GM19463 (cell line): ENCODE data around the gene RFX3.

Experiments used
- ATAC-seq: cut with Tn5 transposase; IDR thresholded peaks from one replicate; pipeline ENCODE4 v1.9.1; 2021; ENCODE audit warnings: mild to moderate bottlenecking, moderate library complexity; ENCODE audit not compliant: unreplicated experiment

RFX3 gene

DNA sequence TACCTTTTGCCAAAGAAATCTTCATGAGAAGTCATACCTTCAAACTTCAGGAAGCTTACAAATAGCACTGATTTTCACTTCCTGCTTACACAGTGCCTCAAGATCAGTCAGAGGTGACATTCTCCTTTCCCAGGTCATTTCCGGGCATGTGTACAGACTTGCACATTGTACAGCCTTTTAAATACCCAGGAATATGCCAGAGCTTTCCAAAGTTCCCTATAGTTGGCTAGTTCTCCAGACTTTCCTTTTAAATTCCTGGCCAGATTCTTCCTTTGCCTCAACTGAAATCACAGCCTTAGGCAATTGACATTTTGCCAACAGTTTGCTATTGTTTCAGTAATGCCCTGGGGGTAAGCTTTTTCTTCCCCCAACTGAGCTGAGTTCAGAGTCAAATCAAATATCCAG is 47.2 kb downstream of the RFX3 start:
- ATAC-seq: peak; percentile 22

DNA sequence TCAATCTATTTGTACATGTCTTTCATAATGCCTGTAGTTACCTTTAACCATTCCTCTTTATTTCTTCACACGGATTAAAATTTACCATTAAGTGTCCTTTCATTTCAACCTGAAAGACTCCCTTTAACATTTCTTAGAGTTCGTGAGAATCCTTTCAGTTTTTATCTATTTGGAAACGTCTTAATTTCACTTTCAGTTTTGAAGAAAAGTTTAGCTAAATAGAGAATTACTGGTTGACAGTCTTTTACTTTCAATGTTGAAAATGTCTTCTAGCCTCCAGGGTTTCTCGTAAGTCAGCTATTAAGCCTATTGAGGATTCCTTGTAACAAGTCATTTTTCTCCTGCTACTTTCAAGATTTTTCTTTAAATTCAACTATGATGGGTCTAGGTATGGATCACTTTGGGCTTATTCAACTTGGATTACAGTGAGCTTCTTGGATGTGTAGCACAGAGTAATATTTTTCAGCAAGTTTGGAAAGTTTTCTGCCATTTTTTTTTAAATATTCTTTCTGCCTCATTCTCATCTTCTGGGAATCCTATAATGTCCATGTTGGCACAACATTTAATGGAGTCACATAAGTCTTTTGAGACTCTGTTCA is 48.5 kb downstream of the RFX3 start:
- no peak for ATAC-seq

DNA sequence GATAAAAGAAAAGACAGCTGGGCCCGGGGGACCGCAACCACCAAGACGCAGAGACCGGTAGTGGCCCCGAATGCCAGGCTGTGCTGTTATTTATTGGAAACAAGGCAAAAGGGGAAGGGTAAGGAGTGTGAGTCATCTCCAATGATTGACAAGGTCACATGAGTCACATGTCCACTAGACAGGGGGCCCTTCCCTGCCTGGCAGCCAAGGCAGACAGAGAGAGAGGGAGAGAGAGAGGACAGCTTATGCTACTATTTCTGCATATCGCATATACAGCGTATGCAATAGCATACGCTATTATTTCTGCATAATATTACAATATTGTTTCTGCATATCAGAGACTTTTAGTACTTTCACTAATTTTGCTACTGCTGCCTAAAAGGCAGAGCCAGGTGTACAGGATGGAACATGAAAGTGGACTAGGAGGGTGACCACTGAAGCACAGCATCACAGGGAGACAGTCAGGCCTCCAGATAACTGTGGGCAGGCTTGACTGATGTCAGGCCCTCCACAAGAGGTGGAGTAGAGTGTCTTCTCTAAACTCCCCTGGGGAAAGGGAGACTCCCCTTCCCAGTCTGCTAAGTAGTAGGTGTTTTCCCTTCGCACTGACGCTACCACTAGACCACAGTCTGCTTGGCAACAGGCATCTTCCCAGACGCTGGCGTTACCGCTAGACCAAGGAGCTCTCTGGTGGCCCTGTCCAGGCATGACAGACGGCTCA is 50.3 kb downstream of the RFX3 start:
- ATAC-seq: peak; percentile 41

DNA sequence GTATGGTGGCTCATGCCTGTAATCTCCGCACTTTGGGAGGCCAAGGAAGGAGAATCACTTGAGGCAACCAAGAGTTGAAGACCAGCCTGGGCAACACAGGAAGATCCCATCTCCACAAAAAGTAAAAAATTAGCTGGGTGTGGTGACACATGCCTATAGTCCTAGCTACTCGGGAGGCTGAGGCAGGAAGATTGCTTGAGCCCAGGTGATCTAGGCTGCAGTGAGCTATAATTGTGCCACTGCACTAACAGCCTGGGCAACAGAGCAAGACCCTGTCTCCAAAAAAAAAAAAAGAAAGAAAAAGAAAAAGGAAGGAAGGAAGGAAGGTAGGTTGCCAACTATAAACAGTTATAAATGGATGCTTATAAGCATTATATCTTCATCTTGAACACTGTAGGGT is 51.0 kb downstream of the RFX3 start:
- ATAC-seq: no peak

DNA sequence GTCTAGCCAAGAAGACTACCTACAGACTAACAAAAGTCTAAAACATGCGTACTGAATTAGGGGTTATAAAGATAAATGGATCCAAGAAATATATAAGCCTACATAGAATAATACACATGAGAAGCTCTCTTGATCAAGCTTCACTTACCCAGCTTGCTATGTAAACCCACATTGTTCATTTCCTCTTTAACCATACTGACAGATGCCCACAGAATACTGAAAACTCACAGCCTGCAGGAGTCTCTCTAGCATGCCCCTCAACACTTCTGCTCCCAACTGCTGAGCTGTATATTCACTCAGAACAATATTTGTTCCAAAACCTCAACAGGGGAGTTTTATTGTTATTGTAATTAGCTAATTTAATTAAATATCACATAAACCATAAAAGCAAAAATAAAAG is 52.4 kb downstream of the RFX3 start:
- ATAC-seq: peak; percentile 24

DNA sequence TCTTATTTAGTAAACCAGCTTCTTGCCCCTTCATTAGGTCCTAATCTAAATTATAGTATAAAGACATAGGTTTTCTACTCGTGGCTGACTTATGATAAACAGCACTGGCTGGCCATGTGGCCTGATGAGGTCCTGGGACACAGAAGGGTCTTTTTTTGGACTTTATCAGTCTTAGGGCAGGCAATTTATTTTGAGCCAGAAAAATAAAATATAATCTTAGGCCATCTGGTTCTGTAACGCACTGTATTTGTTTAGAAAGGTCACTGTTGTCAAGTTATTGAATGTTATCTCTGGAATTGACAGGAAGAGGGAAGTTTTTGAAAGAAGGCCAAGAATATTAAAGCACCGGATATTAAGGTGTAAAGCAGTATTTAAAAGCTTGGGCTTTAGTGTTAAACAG is 53.9 kb downstream of the RFX3 start:
- ATAC-seq: no peak

DNA sequence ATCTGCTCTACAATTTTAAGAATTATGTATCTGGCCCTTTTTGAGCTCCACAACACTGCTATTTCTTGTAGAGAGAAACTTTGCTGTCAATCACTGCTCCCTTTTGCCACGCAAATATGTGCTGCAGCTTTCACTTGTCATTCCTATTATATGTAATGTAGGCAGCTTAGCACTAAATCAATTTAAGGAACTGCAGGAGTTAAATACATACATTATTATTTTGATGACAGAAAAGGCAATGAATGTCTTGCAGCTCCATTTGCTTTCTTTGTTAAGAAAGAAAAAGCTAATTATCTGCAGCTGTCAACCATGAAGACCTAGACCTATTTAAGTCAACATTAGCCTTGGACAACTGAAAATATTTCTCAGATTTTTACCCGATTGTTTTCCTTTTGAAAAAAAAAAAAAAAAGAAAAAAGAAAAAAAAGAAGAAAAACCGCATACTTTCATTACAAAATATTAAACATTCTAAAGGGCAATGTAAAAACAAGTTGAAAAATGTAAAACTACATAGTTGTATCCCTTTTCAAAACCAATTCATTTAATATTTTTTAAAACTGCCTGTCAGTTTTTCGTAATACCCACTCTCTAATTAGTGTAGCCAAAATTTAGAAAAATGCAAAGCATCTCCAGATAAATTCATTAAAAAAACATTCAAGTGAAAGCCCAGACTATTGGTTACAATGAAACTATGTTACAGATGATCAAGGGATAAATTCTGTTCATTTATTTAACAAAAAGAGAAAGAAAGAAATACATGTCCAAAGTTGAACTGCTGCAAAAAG is 57.2 kb downstream of the RFX3 start:
- no peak for ATAC-seq

DNA sequence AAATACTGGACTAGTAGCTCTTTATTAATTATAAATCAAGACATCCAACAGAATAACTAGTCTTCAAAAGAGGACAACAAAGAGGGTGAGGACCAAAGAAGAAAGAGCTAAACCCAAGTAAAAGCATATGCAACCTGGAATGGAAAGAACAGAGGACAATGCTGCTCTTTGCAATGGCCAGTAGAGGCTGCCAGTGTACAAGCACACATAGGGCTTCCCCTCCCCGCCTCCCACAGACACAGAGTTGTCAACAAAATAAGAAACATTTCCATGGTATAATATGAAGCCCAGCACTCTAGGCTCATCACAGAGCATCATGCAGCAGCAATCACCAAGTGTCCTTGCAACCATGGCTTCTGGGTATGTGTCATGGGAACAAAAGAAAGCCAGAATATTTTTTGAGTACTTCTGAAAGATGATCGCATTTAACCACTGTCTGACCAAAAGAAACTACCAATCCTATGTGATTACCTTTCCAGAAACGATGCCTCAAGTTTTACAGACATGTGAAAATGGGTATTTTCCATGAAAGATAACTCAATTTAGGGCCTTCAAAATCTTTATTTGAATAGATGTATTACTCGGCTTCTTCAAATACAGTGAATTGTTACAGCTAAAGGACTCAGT is 58.1 kb downstream of the RFX3 start:
- peak; percentile 99 for ATAC-seq

DNA sequence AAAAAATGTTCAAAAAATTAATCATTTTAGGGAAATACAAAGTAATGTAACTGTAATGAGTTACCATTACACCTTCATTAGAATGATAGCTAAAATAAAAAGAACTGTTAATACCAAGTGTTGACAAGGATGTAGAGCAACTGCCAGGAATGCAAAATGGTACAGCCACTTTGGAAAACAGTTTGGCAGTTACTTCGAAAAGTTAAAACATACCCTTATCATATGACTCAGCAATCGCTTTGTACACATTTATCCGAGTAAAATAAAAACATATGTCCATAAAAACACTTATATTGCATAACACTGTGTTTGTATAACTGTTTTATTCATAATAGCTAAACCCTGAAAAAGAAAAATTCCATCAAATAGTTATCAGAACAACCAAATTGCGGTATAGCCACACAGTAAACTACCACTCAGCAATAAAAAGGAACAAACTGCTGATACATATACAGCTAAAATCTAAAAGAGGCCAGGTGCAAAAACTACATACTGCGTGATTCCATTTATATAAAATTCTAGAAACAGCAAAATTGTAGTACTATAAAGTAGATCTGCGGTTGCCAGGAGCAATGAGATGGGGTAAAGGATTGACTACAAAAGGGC is 61.7 kb downstream of the RFX3 start:
- no peak for ATAC-seq

DNA sequence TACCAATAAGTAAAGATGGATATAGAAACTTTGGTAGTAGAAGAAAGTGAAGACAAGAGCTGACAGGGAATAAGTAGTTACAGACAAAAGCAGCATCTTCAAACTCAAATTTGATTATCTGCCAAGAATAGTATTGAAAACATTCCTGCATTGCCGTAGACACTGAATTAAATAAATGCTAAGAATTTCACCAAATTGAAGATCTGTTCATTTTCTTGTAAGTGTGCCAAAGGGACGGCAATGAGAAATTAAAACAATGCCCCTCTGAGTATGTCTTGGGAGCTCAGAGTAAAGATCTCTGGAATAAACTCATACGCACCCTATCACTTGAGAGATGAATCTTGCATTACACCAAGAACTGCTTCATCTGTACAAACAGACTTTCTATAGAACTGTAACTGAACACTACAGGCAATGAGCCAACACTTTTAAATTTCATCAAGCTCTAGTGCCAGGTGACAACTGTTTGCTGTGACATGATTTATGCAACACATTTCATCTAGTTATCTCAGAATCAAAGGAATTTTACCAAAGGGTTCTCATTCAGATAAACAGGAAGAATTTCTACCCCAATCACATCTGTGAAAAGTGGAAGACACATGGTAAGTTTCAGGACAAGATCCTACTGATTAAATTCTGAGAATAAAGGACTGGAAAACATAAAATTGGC is 66.9 kb downstream of the RFX3 start:
- ATAC-seq: no peak

DNA sequence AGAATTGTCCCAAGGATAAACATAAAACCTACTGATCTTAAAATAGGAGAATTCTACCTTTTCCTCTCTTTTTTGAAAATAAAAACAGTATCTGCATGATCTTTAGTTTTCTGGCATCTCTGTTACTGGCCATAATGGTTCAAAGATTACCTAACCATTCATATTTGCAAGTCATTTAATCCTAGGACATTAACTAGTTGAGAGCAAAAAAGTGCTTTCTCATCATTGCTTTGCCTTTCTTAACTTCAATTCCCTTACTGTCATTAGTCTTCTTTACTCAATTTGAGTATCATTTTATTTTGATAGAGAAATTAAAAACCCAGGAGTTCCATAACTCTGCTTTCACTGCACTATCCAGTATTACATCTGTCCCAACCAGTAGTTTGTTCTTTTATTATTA is 68.6 kb downstream of the RFX3 start:
- no peak for ATAC-seq

DNA sequence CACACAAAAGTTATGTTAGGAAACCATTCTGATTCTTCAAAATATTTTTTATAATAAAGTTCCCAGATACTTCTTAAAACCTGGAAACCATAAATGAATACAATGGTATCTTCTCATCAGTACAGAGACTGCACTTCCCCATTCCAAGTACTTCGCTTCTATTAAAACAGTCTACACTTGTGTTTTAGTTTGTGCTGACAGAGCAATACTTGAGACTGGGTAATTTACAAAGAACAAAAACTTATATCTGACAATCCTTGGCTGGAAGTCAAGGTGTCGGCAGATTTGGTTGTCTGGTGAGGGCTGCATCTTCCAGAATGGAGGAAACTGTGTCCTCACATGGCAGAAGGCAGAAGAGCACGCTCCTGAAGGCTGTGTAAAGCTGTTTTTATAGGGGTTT is 70.1 kb downstream of the RFX3 start:
- ATAC-seq: no peak

DNA sequence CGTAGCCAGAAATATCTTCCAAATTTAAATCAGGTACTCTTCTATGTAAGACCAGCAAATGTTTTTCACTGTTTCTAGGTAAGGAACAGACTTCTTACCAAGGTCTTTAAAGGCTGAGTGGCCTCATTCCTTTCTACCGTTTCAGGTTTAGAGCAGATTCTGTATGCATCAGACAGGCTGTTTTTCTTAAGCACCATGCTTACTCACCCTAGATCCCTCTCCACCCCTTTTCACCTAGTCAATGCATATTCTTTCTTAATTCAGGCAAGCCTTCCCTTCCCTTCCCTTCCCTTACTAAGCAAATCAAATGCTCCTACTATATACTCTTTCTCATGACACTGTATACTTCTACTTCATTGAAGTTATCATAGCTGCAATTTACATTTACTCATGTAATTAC is 70.7 kb downstream of the RFX3 start:
- ATAC-seq: no peak

DNA sequence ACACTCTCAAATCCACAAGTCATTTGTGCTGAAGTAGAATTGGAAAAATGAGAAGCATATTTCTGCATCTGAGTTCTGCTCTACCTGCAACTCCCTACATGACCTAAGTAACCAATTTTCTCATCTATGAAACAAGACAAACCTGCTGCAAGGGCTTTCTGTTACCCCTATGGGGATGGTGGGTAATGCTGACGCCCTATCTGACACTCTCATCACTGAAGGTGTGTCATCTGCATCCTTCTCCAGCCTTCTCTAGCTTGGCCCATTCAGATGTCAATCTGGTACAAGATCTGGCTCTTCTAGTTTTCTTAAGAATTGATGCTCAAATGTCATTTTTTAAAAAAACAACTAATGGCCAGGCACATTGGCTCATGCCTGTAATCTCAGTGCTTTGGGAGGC is 73.8 kb downstream of the RFX3 start:
- no peak for ATAC-seq

DNA sequence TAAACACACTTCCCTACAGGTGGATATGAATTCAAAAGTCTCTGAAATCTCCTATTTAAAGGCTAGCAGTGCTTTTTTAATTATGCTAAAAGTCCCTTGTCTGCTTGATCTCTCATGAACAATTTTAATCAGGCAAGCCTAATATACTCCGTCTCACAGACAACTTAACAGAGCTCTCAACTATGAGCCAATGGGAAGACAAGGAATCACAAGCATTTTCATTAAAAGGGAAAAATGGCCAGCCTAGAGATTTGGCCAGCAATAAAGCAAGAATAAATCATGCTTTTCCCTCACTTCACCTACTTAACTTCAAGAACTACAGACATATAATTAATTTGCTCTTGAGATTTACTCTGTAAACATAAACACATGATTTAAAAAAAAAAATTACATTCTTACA is 78.0 kb downstream of the RFX3 start:
- no peak for ATAC-seq

DNA sequence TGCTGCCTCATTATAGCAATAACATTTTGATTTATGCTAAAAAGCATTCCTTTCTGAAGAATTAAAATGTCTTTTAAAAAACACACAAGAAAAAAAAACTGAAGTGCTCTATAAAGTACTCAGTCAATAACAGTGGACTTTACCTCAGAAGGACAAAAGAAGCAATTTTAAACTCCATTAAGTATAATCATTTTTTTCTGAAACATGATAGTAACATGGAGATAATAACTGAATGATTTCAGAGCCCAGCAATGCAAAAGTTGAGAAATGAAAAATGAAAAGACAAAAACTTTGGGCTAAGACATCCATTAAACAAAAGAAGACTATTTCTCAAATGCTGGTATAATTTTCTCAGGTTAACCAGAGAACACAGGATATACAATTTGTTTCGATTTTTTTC is 78.7 kb downstream of the RFX3 start:
- no peak for ATAC-seq

DNA sequence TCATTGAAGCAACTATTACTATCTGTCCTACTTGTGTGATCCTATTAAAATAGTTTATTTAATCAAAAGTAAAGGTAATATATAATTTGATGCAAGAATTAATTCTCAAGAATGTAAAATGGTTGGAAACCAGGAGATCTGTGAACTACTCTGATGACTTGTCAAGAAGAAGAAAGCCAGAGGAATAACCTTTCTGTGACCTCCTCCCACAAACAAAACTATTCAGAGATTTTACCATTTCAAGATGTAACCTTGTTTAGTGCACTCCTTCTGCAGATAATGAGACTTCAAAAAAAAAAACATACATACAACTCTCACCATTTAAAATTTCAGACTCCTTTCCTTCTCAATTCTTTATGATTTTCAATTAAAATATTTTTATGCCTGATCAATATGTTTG is 79.5 kb downstream of the RFX3 start:
- no peak for ATAC-seq

DNA sequence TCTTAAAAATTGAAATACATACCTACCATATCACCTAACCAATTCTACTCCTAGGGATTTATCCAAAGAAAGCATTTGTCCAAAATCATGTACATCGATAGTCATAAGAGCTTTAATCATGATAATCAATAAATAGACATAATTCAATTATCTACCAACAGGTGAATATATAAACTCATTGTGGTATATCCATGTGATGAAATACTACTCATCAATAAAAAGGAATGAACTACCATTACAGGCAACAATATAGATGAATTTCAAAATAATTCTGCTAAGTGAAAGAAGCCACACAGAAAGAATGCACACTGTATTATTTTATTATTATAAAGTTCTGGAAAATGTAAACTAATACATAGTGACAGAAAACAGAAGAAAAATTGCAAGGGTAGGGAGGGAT is 81.8 kb downstream of the RFX3 start:
- no peak for ATAC-seq

DNA sequence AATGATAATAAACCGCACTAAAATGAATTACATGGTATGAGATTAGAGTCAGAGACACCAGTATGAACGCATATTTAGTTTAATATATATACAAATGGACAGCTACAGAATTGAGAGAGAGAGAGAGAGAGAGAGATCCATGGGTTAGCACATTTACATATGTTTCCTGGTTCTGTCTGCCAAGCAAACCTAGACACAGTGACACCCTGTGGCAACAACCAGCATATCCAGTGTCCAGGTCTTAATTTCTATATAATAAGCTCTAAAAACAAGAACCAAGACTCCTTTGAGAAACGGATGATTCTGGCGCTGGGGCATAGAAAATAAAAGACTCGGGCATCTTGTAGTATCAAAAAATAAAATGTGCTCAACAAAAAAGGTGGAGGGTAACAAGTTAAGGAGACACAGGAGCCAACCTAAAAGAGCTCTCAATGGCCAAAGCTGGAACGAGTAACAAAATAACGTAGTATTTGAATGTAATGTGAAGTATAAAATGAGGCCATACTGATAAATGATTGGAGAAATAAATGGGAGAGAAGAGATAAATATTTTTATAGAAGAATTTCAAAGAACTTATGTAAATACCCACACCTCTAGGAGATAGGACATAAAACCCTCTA is 84.5 kb downstream of the RFX3 start:
- ATAC-seq: peak; percentile 91
